Sciatic nerve (tissue), 2 donors: ENCODE measurements around the gene MTHFD2. TPM values are rescaled to one million over a fixed set of nuclear protein-coding genes. Genes with fewer than 3 reads are reported as not detected.
"Not testable (repeated sequence)": the region's sequence is repeated elsewhere in the genome, so short reads cannot be mapped to it uniquely, and the experiment has no call there.

ENCODE experiments used
- ATAC-seq: fragments of 200-7000 bp; cut with Tn5 transposase; one replicate; pipeline ENCODE4 v1.9.1; 2020; ENCODE audit warnings: mild to moderate bottlenecking, moderate library complexity
- DNase-seq: peaks from one replicate; pipeline ENCODE4 v3.0.0-alpha.2; 2020; ENCODE audit warnings: low spot score
- intact Hi-C: fragments of 100-400 bp; cut with DNase I; formaldehyde crosslinking; loops from one replicate; pipeline ENCODE4 v1.14.2; 2022
- total RNA-seq: library from RNA; stranded (reverse); fragmentation: NEBNext Ultra II Directional; extraction: Animal tissue kit (Norgen Biotek cat#: 25700); gene quantifications from one replicate; pipeline ENCODE4 v1.2.1, GENCODE V29; 2021
- donor health status: DM: no; HTN: no; CAD: no.
- donor health status: DM: no; HTN: no; CAD: no.

Gene MTHFD2
- total RNA-seq, 1 donor from 2014 or later = 18.6 TPM

DNA sequence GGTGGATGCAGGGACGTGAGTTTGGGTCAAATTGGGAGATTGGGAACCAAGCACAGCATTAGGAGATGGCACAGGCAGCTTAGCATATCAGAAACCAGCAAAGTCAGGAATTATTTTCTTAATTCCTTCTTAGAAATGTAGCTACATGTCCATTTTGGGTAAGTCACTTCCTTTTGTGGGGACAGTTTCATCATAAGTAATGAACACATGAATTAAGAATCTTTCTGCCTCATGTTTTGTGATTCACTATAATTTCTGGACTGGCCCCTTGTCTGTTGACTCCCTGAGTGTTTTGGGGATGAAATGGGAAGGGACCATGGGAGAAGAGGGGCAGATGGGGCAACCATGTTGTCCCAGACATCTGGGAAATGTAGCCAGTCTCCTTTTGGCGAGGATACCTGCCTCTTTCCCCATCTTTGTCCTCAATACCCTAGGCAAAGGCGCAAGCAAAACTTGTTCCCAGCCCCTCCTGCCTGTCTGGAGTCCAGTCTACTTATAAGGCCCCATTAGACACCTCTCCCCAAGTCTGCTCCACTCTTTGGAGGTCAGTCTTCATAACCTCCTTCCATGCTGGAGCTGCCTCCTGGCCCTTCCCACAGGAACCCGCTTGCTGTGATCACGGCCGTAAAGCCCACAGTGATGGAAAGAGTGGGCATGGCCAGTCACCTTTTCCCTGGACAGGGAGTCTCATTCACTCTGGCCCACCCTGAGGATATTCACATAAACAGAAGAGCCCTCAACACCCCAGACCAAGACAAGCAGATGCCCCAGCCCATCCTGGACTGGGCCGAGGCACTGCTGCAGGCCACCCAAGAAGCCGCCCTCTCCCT, 25.7 kb downstream of the MTHFD2 start:
- no peak for ATAC-seq
- intact Hi-C loops = no loop called here

DNA sequence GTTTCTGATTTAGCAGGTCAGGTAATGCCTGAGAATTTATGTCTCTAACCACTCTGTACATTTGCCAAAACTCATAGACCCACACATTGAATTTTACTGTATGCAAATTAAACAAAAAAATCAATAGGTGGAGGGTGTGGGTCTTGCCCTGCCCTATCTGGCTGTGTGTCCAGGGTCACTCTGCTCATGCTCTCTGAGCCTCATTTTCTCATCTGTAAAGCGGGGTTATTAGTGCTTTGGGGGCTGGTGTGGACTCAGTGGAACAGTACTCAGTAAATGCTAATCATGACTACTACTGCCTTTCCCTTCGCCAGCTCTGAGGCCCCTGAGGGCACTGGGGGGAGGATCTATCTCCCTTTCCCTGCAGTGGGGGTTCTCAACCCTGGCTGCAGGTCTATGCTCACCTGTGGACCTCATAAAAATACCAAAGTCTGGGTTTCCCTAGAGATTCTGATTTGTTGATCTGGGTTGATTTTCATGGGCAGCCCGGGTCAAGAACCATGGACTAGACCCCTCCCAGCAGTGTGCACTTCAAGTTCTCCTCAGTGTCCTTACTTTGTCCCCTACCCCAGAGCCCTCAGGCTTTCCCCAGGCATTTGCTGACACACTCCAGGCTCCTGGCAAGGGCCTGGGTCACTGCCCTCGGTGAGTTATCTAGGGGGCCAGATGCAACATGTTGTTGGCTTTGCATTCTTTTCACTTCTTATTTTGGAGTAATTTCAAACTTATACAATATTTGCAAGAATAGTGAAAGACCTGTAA, 27.5 kb downstream of the MTHFD2 start:
- DNase-seq (no peak), ATAC-seq (no peak)
- intact Hi-C loops = no loop called here

More for the DNA sequence above, 25.7 kb downstream of the MTHFD2 start:
- DNase-seq = no peak

DNA sequence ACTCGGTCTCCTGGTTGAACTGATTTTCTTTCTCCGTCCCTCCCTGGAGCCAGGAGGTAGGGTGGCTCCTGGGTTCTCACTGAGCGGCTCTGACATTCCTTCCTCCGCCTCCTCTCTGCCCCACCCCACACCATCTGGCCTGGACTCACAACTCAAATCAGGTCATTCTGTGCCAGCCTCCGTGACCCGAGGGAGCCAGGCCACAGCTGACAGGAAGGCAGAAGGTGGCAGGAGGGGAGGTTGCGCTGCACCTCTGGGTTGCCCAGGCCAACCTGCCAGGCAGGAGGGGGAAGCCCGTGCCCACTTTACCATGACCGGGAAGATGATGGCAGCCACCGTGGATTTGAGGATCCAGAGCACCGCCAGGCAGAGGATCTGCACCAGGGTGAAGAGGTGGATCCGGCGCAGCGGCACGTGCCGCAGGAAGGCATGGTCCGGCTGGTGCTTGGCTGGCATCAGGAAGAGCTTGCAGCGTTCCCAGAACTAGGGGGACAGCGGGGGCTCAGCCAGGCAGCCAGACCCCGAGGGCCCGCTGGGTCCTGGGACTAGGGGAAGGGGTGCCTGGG, 28.3 kb downstream of the MTHFD2 start:
- intact Hi-C loops = no loop called here
- no peak for ATAC-seq
- no peak for DNase-seq

- DNase-seq (no peak), ATAC-seq (no peak)
- intact Hi-C loops = loop anchor here (2.0 kb wide), 1 partner anchor 45 kb away; no protein-coding TSS in a partner anchor
These were observed 29.2 kb downstream of the MTHFD2 start for GRCh38 chr2:74227646-74228045.

DNA sequence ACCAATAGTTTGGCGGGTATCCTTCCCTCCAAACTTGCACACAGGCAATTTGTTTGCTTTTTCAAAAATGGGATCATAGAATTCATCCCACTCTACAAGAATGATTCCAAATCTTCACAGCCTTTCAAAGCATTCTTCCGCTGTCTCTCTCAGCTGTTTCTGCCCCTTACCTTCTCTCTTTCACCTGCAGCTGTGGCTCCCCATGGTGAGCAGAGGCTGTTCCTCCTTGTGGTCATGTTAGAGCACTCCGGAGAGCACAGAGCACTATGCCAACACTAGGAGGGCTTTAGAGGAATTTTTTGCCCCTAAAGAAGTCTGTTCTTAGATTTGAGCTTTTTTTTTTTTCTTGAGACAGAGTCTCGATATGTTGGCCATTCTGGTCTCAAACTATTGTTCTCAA, 30.4 kb downstream of the MTHFD2 start:
- ATAC-seq (no peak), DNase-seq (no peak)
- intact Hi-C loops = loop anchor here (2.0 kb wide), 1 partner anchor 44 kb away; no protein-coding TSS in a partner anchor

- ATAC-seq, DNase-seq: not testable (repeated sequence)
- intact Hi-C loops = loop anchor here (2.0 kb wide), 1 partner anchor 43 kb away; no protein-coding TSS in a partner anchor
These were observed 31.4 kb downstream of the MTHFD2 start for GRCh38 chr2:74229865-74230264.

DNA sequence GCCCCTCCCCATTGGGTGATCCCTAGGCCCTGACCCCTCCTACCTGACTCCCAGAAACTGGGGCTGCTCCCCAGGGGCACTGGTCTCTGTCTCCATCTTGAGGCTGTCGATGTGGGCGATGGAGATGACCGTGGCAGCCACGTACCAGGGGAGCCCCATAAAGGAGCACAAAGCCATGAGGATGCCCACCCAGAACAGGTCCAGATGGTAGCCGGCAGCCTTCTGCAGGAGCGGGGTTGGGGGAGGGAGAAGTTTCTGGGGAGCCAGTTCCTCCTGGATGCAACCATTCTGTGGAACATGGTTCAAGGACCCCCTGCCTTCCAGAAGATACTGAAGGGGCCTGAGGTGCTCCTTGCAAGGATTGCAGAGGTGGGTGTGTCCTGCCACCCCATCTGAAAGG, 34.0 kb downstream of the MTHFD2 start:
- DNase-seq = no peak
- ATAC-seq = no peak
- intact Hi-C loops = no loop called here

DNA sequence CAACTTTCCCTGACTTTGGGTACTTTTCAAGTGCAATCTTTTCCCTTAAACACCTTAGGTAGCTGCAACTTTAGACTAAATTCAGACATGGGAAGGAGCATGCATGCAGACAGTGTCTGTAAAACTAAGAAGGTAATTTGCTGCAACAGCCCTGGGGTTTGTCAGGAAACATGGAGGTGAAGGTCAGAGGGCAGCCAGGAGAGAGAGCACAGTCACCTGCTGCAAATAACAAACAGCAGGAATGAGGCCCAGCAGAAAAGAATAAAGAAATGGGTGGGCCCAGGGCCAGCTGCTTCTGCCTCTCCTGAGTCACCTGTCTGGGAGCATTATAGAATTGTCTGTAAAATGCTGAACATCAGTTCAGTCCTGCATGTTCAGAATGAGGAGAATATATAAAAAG, 35.2 kb downstream of the MTHFD2 start:
- ATAC-seq (no peak), DNase-seq (no peak)
- intact Hi-C loops = no loop called here

DNA sequence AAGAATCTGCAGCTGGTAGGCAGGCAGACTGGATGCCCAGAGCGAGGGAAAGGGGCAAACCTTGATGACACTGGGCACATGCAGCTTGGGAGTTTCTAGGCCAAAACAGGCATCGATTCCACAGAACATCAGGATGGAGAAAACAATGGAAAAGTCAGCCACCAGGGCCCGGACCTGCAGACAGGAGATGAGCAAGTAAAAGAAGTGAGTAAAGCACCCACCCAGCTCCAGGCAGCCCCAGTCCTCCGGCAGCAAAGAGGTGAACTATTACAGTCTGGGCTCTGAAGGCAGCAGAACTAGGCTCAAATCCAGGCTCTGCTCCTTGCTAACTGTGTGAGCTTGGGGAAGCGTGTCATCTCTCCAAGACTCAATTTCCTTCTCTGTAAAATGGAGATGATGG, 36.6 kb downstream of the MTHFD2 start:
- intact Hi-C loops = no loop called here
- DNase-seq = no peak
- ATAC-seq = no peak

- ATAC-seq = no peak
- no peak for DNase-seq
- intact Hi-C loops = no loop called here
These were observed 40.5 kb downstream of the MTHFD2 start for GRCh38 chr2:74238879-74239278.

DNA sequence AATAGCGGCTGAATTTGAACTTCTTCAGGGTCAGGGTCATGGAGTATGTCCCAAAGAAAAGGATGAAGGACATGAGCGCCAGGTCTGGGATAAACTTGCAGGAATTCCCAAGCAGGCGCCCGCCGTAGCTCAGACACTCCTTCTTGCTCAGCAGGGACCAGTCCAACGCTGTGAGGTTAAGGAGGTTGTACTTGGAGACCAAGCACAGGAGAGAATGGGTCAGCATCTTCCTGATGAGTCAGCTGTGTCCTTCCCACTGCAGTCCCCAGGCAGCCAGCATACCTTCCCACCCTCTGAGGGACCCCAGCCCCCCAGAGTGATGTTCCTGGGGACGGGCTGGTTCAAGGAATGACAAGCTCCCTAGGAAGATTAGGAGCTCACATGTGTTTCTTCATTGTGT, 40.9 kb downstream of the MTHFD2 start:
- intact Hi-C loops = no loop called here
- ATAC-seq = no peak
- no peak for DNase-seq

DNA sequence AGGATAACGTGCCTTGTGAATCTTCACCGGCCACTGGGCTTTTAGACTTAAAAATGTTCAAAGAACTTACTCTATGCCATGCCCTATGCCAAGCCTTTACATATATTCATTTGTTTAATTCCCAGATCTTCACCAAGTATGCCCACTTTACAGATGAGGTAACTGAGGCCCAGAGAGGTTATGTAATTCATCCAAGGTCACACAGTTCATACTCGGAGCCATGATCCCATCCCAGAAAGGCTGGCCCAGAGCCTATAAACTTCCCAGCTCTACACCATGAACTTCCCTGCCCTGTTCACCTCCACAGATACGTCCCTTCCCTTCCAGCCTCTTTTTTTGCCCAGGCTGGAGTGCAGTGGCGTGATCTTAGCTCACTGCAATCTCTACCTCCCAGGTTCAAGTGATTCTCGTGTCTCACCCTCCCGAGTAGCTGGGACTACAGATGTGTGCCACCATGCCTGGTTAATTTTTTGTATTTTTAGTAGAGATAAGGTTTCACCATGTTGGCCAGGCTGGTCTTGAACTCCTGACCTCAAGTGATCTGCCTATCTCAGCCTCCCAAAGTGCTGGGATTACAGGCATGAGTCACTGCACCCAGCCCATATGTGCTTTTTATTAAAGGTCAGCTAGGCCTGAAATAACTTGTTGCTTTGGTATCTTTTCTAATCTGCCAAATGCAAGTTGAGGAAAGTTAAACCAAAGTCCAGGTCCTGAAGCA, 44.1 kb downstream of the MTHFD2 start:
- no peak for ATAC-seq

GRCh38 chr2:74244286-74244685, 45.9 kb downstream of the MTHFD2 start:
- ATAC-seq = no peak
- intact Hi-C loops = no loop called here
- no peak for DNase-seq

More for the DNA sequence above, 44.1 kb downstream of the MTHFD2 start:
- DNase-seq = no peak
- intact Hi-C loops = no loop called here

- intact Hi-C loops = no loop called here
- DNase-seq (no peak), ATAC-seq (no peak)
These were observed 48.2 kb downstream of the MTHFD2 start for GRCh38 chr2:74246496-74247195.

DNA sequence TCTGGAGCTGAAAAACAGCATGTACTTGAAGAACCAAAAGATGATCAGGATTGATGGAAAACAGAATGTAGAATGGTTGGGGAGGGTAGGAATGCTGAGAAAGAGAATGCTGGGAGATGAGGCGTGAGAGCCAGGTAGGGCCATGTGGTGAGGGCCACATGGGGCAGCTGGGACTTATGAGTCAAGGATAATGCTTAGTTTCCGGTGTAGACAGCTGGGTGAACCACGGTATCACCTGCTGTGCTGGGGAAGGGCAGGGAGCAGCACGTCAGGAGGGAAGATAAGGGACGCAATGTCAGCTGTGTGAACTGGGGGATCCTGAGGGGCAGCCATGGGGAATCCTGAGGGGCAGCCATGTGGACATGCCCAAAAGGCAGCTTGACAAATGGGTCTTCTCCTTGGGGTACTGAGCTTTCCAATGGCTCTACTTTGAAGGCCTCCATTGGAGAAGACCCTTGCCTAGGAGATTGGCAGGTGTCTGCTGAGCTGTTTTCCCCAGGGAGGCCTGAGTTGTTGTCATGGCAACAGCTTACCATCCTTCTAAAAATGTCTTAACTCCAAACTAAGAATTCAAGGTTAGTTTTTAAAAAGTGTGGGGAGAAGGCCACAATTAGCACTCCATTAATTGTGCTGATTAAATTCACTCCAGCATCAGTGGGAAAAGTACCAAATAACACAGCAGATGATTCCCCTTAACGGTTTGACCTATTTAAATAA, 51.1 kb downstream of the MTHFD2 start:
- no peak for DNase-seq
- ATAC-seq = no peak
- intact Hi-C loops = no loop called here

- DNase-seq (no peak), ATAC-seq (peak; percentile 49)
- intact Hi-C loops = no loop called here
These were observed 51.8 kb downstream of the MTHFD2 start for GRCh38 chr2:74250189-74250631.

GRCh38 chr2:74252036-74252435, 53.6 kb downstream of the MTHFD2 start:
- intact Hi-C loops = no loop called here
- ATAC-seq (no peak), DNase-seq (no peak)

GRCh38 chr2:74252862-74253261, 54.4 kb downstream of the MTHFD2 start:
- ATAC-seq = no peak
- intact Hi-C loops = no loop called here
- no peak for DNase-seq
